Osteocyte (in vitro differentiated cells): ENCODE data around the gene UVSSA. TPM values are rescaled to one million over a fixed set of nuclear protein-coding genes. Genes with fewer than 3 reads are reported as not detected.
A peak's percentile ranks its signal among the peaks of the same experiment; 100 is the strongest.

Experiments used
- DNase-seq: peaks from one replicate; pipeline ENCODE4 v3.0.0; 2021; ENCODE audit warnings: mixed read lengths; ENCODE audit not compliant: unreplicated experiment; ENCODE audit errors: extremely low spot score
- H3K27ac Mint-ChIP-seq: one replicate; pipeline ENCODE4 v1.8.0; 2021; ENCODE audit warnings: mild to moderate bottlenecking, mixed read lengths; ENCODE audit not compliant: unreplicated experiment
- H3K27me3 Mint-ChIP-seq: one replicate; pipeline ENCODE4 v1.8.0; 2021; ENCODE audit warnings: mixed read lengths; ENCODE audit not compliant: unreplicated experiment
- H3K36me3 Mint-ChIP-seq: one replicate; pipeline ENCODE4 v1.8.0; 2021; ENCODE audit warnings: mixed read lengths; ENCODE audit not compliant: unreplicated experiment
- H3K4me1 Mint-ChIP-seq: one replicate; pipeline ENCODE4 v1.8.0; 2021; ENCODE audit warnings: mixed read lengths; ENCODE audit not compliant: unreplicated experiment
- H3K4me3 Mint-ChIP-seq: one replicate; pipeline ENCODE4 v1.8.0; 2021; ENCODE audit warnings: mild to moderate bottlenecking, moderate library complexity, mixed read lengths; ENCODE audit not compliant: unreplicated experiment
- H3K9me3 Mint-ChIP-seq: one replicate; pipeline ENCODE4 v1.8.0; 2021; ENCODE audit warnings: mixed read lengths; ENCODE audit not compliant: unreplicated experiment
- total RNA-seq: library from RNA; stranded (reverse); gene quantifications from 2 replicates; pipeline ENCODE4 v1.2.1, GENCODE V29; 2021
- TF ChIP-seq, protein P1 (sequence below): fragments of 200-600 bp; sonication (generic); IDR thresholded peaks from 2 replicates; pipeline ENCODE4 v1.5.0; 2021; ENCODE audit warnings: antibody characterized with exemption, mild to moderate bottlenecking, moderate library complexity

Gene UVSSA
- total RNA-seq, 1 donor from 2014 or later, result 26.7 TPM

- H3K4me1 Mint-ChIP-seq, result no peaks in the 10 kb centered on the region
- H3K27me3 Mint-ChIP-seq, result no peaks in the 10 kb centered on the region
- no peak for DNase-seq
These were observed 29.6 kb upstream of the UVSSA start for GRCh38 chr4:1317177-1318045.

DNA sequence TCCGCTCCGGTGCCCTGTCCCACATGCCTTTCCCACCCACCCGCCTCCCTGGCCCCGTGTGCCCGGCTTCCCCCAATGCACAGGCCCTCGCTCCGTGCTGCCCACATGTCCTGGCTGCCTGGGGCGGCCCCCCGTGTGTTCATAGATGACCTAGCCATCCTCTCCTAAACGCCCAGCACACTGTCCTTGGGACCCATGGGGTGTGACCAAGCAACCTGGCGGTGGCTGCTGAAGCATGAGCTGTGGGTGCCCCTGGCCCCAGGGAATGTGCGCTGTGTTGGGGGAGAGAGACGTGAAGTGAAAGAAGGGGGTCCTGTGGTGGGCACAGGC lies 29.0 kb upstream of the UVSSA start:
- Mint-ChIP-seq H3K27me3 (no peaks in the 10 kb centered on the region), H3K27ac (no peak overlapping the region)

More at GRCh38 chr4:1317177-1318045, 29.6 kb upstream of the UVSSA start:
- Mint-ChIP-seq H3K36me3 (peaks cover 46% of the 10 kb centered on the region), H3K4me3 (no peak overlapping the region), H3K9me3 (no peaks in the 10 kb centered on the region), H3K27ac (no peak overlapping the region)
- TF ChIP-seq, protein P1, sequence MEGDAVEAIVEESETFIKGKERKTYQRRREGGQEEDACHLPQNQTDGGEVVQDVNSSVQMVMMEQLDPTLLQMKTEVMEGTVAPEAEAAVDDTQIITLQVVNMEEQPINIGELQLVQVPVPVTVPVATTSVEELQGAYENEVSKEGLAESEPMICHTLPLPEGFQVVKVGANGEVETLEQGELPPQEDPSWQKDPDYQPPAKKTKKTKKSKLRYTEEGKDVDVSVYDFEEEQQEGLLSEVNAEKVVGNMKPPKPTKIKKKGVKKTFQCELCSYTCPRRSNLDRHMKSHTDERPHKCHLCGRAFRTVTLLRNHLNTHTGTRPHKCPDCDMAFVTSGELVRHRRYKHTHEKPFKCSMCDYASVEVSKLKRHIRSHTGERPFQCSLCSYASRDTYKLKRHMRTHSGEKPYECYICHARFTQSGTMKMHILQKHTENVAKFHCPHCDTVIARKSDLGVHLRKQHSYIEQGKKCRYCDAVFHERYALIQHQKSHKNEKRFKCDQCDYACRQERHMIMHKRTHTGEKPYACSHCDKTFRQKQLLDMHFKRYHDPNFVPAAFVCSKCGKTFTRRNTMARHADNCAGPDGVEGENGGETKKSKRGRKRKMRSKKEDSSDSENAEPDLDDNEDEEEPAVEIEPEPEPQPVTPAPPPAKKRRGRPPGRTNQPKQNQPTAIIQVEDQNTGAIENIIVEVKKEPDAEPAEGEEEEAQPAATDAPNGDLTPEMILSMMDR, result no peak

DNA sequence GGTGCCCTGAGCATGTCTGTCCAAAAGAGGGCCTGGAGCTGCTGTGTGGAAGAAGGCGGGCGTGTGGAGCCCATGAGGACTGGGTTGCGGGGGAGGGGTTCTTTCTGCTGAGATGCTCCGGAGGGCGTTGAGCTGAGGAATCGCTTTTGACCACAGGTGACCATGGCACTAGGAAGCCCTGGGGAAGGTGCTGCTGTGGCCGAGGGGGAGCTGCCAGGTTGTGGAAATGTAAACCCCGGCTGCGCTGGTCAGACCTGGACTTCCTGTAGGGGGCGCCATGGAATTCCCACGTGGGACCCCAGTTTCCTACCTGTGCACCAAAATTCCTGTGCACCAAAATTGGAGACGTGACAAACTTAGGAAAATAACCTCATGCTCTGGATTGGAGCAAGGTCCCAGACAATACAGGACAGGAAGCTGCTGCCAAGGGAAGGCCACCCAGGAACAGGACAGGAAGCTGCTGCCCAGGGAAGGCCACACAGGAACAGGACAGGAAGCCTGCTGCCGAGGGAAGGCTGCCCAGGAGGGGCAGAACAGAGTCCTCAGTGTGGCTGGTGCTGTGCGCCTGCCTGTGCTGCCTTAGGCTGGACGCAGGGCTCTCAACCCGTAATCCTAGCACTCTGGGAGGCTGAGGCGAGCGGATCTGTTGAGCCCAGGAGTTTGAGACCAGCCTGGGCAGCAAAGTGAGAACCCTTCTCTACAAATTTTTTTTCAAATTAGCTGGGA lies 28.4 kb upstream of the UVSSA start:
- no peak for DNase-seq
- TF ChIP-seq, protein P1, result peak; percentile 35
- no peaks in the 10 kb centered on the region for H3K27me3 Mint-ChIP-seq
- H3K9me3 Mint-ChIP-seq, result no peaks in the 10 kb centered on the region
- peaks cover 38% of the 10 kb centered on the region for H3K36me3 Mint-ChIP-seq
- no peak overlapping the region for H3K4me3 Mint-ChIP-seq
- H3K27ac Mint-ChIP-seq, result no peak overlapping the region
- no peaks in the 10 kb centered on the region for H3K4me1 Mint-ChIP-seq

More for the DNA sequence above, 29.0 kb upstream of the UVSSA start:
- TF ChIP-seq, protein P1, result no peak
- no peaks in the 10 kb centered on the region for H3K9me3 Mint-ChIP-seq
- H3K4me3 Mint-ChIP-seq, result no peak overlapping the region
- H3K36me3 Mint-ChIP-seq, result peaks cover 43% of the 10 kb centered on the region
- no peak for DNase-seq
- H3K4me1 Mint-ChIP-seq, result no peaks in the 10 kb centered on the region

DNA sequence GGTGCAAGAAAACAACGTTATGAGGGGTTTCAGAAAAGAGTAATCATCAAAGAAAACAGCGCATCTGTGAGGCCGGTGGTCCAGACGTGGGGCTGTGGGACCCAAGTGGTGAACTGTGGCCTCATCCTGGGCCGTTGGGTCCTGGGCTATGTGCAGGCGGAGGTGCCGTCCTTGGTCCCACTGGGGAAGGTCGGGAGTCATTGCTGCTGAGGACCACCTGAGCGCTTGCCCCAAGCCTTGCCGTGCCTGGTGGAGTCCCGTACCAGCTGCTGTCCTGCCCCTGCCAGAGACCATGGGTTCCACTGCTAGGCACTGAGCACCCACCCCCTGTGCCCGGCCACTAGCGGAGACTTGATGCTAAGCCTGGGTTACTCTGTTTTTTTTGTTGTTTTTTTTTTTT lies 25.5 kb upstream of the UVSSA start:
- Mint-ChIP-seq H3K4me1 (no peaks in the 10 kb centered on the region), H3K9me3 (no peaks in the 10 kb centered on the region), H3K36me3 (peaks cover 27% of the 10 kb centered on the region), H3K4me3 (no peak overlapping the region), H3K27ac (no peak overlapping the region), H3K27me3 (no peaks in the 10 kb centered on the region)
- no peak for DNase-seq
- TF ChIP-seq, protein P1, result no peak
